Esophagus squamous epithelium (tissue), 5 donors: Measurements from ENCODE around the gene COLQ. TPM values are rescaled to one million over a fixed set of nuclear protein-coding genes. Genes with fewer than 3 reads are reported as not detected.

Experiments
- DNase-seq: peaks from one replicate; lab custom pipeline; 2025; lab: John Stamatoyannopoulos, UW
- H3K27ac ChIP-seq, 4 donors: fragments of 200-600 bp; sonication (generic); one replicate each; pipeline ENCODE4 v1.5.1; 2016 to 2019; ENCODE audit warnings: mild to moderate bottlenecking in 1 of 4
- H3K27me3 ChIP-seq, 4 donors: fragments of 200-600 bp; sonication (generic); 1 replicate in 3 of 4; 2 replicates in 1 of 4; pipeline versions ENCODE4 v1.5.1 to v1.6.0; 2017 to 2021; ENCODE audit warnings: antibody characterized with exemption in 1 of 4
- H3K36me3 ChIP-seq, 3 donors: fragments of 200-600 bp; sonication (generic); one replicate each; pipeline ENCODE4 v1.5.1; 2016 to 2019
- H3K4me1 ChIP-seq, 3 donors: fragments of 200-600 bp; sonication (generic); one replicate each; pipeline ENCODE4 v1.5.1; 2017 to 2019
- H3K4me3 ChIP-seq, 4 donors: fragments of 200-600 bp; sonication (generic); 1 replicate in 3 of 4; 2 replicates in 1 of 4; pipeline ENCODE4 v1.5.1; 2016 to 2019; ENCODE audit warnings: mild to moderate bottlenecking in 2 of 4, moderate library complexity in 1 of 4
- H3K9me3 ChIP-seq, 3 donors: fragments of 200-600 bp; sonication (generic); one replicate each; pipeline ENCODE4 v1.5.1; 2016 to 2019
- CTCF ChIP-seq, 6 experiments: fragments of 450-650 bp in 4 of 6; fragments of 200-600 bp in 2 of 6; sonication (generic) in 2 of 6; IDR thresholded peaks; one replicate each; pipeline ENCODE4 v1.5.1; 2016 to 2019; ENCODE audit warnings: antibody characterized with exemption in 6 of 6, mild to moderate bottlenecking in 4 of 6, moderate library complexity in 4 of 6
- POLR2A ChIP-seq, 4 donors: fragments of 450-650 bp; IDR thresholded peaks; one replicate each; pipeline ENCODE4 v1.6.1; 2017; ENCODE audit warnings: antibody characterized with exemption in 4 of 4, mild to moderate bottlenecking in 4 of 4, moderate library complexity in 3 of 4
- WGBS, 2 donors: methylation state at CpG; one replicate each; pipeline ENCODE4 v1.1.5; 2018; 5-methylcytosine and 5-hydroxymethylcytosine counted together
- intact Hi-C: fragments of 100-400 bp; cut with DNase I; formaldehyde crosslinking; loops from one replicate; pipeline ENCODE4 v1.15.0; 2022
- small RNA-seq, 4 donors: library from RNA; depleted of rRNA; stranded (forward); fragments of <200 nt; gene quantifications; one replicate each; pipeline ENCODE3, GENCODE V24; 2016
- total RNA-seq, 4 donors: library from RNA; depleted of rRNA; stranded (reverse); fragments of >200 nt; gene quantifications; one replicate each; pipeline ENCODE4 v1.1.0, GENCODE V29; 2016
- donor health status: DM: yes; HTN: yes; CAD: no.

COLQ gene
- total RNA-seq, 4 donors from 2014 or later, result 0.70 to 1.1 (median 0.89) TPM

DNA sequence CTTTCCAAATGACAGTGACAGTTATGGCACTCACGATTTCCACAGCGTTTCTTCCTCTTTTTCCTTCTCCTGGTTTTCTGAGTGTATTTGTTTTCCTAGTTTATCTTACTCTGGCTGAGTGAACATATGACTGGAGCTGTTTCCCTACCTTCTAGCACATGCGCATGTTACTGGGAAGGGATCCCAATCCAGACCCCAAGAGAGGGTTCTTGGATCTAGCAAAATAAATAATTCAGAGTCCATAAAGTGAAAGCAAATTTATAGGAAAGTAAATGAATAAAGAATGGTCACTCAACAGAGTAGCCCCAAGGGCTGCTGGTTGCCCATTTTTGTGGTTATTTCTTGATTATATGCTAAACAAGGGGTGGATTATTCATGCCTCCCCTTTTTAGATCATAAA lies 118.0 kb downstream of the COLQ start:
- Histone ChIP-seq H3K9me3 (no peaks in the 10 kb centered on the region), H3K4me3 (no peak overlapping the region), H3K4me1 (no peaks in the 10 kb centered on the region), H3K27ac (no peak overlapping the region), H3K36me3 (peaks cover 0 to 1% (median 0%) of the 10 kb centered on the region in 3 donors), H3K27me3 (no peaks in the 10 kb centered on the region)
- 61 to 80% methylated on average over 3 of the region's 3 CpGs for WGBS, 2 donors
- TF ChIP-seq POLR2A (IDR thresholded peaks at IDR 0.05), result no peak
- no peak for TF ChIP-seq CTCF (IDR thresholded peaks at IDR 0.05)
- no peak for DNase-seq
- intact Hi-C loops, result no loop called here

- no peak overlapping the region for H3K4me3 ChIP-seq
- no peaks in the 10 kb centered on the region for H3K36me3 ChIP-seq
- peaks cover 0 to 4% (median 0%) of the 10 kb centered on the region in 3 donors for H3K9me3 ChIP-seq
- intact Hi-C loops, result no loop called here
- no peak overlapping the region for H3K27ac ChIP-seq
- WGBS, 2 donors, result 75 to 89% methylated on average over 4 of the region's 4 CpGs
- H3K4me1 ChIP-seq, result no peaks in the 10 kb centered on the region
- no peak for DNase-seq
- no peaks in the 10 kb centered on the region for H3K27me3 ChIP-seq
- no peak for TF ChIP-seq POLR2A (IDR thresholded peaks at IDR 0.05)
- no peak for TF ChIP-seq CTCF (IDR thresholded peaks at IDR 0.05)
These were observed 119.6 kb downstream of the COLQ start for GRCh38 chr3:15401936-15402335.

Small RNA genes within 50 kb of the gene (small RNA-seq; reads per million reads assigned to genes)
- 0 reads per million in 4 donors for gene MIR4270
- gene RN7SL110P, result 0 reads per million in 4 donors
- gene RNU6-1024P, result 0 reads per million in 4 donors

Other genes with a start within 250 kb of the COLQ start
- gene SH3BP5, start 189.1 kb downstream of the COLQ start, total RNA-seq, result 10 to 100 TPM in 3 of 4 donors, 1 to 10 TPM in 1; 8.5 to 33.8 (median 18.0) TPM
- gene METTL6, start 94.2 kb downstream of the COLQ start, total RNA-seq, result 10 to 100 TPM in 2 of 4 donors, 1 to 10 TPM in 2; 5.8 to 16.4 (median 12.9) TPM
- 10 to 100 TPM; 15.8 to 23.5 (median 21.0) TPM for gene EAF1, start 94.1 kb downstream of the COLQ start, total RNA-seq
- gene HACL1, start 79.9 kb upstream of the COLQ start, total RNA-seq, result 10 to 100 TPM in 2 of 4 donors, 1 to 10 TPM in 2; 3.3 to 22.3 (median 9.4) TPM
- gene BTD, start 80.0 kb upstream of the COLQ start, total RNA-seq, result 10 to 100 TPM in 3 of 4 donors, 1 to 10 TPM in 1; 7.7 to 16.6 (median 12.3) TPM